Measurements from ENCODE around the gene SAMM50. TPM values are rescaled to one million over a fixed set of nuclear protein-coding genes. Genes with fewer than 3 reads are reported as not detected.
A peak's percentile ranks its signal among the peaks of the same experiment; 100 is the strongest.

The SAMM50 gene
- total and polyA plus RNA-seq, 10 of the 15 experiments (the other 5 are each of a cell fraction or from before 2014, with no cell fraction given): 38.2 to 126 (median 62.4) TPM

DNA sequence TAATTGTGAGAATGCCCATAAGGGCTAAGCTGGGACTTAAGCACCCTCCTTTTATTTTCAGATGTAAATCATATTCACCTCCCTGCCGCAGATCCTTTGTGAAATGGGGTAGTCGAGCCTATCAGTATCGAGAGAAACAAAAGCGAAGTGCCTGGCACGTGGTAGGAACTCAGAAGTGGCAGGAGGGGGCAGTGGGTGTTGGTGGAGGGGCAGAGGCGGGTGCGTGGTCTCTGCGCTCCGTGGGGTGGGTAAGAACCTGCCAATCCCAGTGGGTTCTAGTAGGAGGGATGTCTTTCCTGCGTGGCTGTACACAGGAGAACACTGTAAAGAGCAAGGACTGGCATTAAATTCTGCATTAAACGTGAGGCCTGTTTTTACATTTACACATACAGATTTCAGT lies 47.1 kb downstream of the SAMM50 start (continued):
- TF ChIP-seq YY1 (IDR thresholded peaks at IDR 0.05; ENCODE audit: low read depth, low read length): no peak
- TF ChIP-seq, protein P1, sequence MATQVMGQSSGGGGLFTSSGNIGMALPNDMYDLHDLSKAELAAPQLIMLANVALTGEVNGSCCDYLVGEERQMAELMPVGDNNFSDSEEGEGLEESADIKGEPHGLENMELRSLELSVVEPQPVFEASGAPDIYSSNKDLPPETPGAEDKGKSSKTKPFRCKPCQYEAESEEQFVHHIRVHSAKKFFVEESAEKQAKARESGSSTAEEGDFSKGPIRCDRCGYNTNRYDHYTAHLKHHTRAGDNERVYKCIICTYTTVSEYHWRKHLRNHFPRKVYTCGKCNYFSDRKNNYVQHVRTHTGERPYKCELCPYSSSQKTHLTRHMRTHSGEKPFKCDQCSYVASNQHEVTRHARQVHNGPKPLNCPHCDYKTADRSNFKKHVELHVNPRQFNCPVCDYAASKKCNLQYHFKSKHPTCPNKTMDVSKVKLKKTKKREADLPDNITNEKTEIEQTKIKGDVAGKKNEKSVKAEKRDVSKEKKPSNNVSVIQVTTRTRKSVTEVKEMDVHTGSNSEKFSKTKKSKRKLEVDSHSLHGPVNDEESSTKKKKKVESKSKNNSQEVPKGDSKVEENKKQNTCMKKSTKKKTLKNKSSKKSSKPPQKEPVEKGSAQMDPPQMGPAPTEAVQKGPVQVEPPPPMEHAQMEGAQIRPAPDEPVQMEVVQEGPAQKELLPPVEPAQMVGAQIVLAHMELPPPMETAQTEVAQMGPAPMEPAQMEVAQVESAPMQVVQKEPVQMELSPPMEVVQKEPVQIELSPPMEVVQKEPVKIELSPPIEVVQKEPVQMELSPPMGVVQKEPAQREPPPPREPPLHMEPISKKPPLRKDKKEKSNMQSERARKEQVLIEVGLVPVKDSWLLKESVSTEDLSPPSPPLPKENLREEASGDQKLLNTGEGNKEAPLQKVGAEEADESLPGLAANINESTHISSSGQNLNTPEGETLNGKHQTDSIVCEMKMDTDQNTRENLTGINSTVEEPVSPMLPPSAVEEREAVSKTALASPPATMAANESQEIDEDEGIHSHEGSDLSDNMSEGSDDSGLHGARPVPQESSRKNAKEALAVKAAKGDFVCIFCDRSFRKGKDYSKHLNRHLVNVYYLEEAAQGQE (IDR thresholded peaks at IDR 0.05; ENCODE audit: low read depth, low read length): no peak
- TF ChIP-seq, protein P2, sequence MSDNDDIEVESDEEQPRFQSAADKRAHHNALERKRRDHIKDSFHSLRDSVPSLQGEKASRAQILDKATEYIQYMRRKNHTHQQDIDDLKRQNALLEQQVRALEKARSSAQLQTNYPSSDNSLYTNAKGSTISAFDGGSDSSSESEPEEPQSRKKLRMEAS (IDR thresholded peaks at IDR 0.05; ENCODE audit: low read depth, low read length): no peak

DNA sequence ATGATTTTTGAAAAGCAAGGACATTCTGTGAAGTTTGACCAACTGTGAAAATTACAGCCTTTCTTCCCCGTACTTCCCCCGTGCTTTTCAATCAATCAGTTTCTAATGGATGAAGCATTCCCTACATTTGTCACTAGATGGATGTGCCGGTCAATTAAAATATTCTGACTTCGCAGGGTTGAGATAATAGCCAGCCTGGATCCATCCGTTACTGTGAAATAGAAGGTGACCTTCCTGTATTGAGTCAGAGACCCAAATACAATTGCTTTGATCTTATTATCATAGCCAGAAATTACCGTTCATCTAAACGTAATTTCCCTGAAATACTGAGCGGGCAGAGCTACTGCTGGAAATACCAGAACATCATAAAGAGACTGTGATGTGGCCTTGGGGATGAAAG lies 47.8 kb downstream of the SAMM50 start:
- Histone ChIP-seq H4K20me1 (ENCODE audit: control insufficient read depth, insufficient read depth) (no peaks in the 10 kb centered on the region), H3K4me3 (no peak overlapping the region), H3K9ac (ENCODE audit: control insufficient read depth, insufficient read depth, low read length) (no peak overlapping the region), H3K4me2 (ENCODE audit: control insufficient read depth, insufficient read depth) (no peak overlapping the region), H3K9me3 (replicated peaks; ENCODE audit: control insufficient read depth, insufficient read depth, low read length) (no peaks in the 10 kb centered on the region; the same call in 2 of the 3 replicates), H3K36me3 (ENCODE audit: control insufficient read depth in 2 of 2, insufficient read depth in 2 of 2, low read length in 1 of 2) (peaks cover 4 to 5% of the 10 kb centered on the region in 2 experiments; a peak in 3 of 4 replicates), H3K4me1 (ENCODE audit: control insufficient read depth, insufficient read depth, low read length) (no peaks in the 10 kb centered on the region), H2AFZ (ENCODE audit: control insufficient read depth, low read depth, low read length) (no peak overlapping the region), H3K79me2 (ENCODE audit: control insufficient read depth, insufficient read depth, low read length) (no peaks in the 10 kb centered on the region), H3K27ac (ENCODE audit: control insufficient read depth, insufficient read depth) (no peak overlapping the region), H3K27me3 (replicated peaks in 1 of 2; ENCODE audit: control insufficient read depth in 2 of 2, insufficient read depth in 2 of 2, low read length in 1 of 2) (no peaks in the 10 kb centered on the region)
- TF ChIP-seq TCF7 (IDR thresholded peaks at IDR 0.05; ENCODE audit: borderline replicate concordance) (peak; percentile 69; the same call in 1 of the 2 replicates), CBX3 (IDR thresholded peaks at IDR 0.05; ENCODE audit: borderline replicate concordance, low read depth) (no peak)
- ATAC-seq (no peak), DNase-seq (ENCODE audit: low read depth, low spot score) (no peak), FAIRE-seq (no peak)
- ChIA-PET SMC1A (ENCODE audit: uncharacterized antibody, unreplicated experiment) (no interaction called here), POLR2A (no interaction called here), CTCF (interaction anchor here (1.3 kb wide), 1 partner anchor 83 kb away, joined by 4 read pairs; no protein-coding TSS in a partner anchor), RAD21 (ENCODE audit: unreplicated experiment) (interaction anchor here (1.0 kb wide), 1 partner anchor 81 kb away, joined by 4 read pairs; no protein-coding TSS in a partner anchor)
- intact Hi-C loops (cut with micrococcal nuclease; ENCODE audit: unreplicated experiment): no loop called here
- in situ Hi-C loops (cut with MboI): no loop called here
- BruUV-seq (replicated peaks): no TSS peak
- 67% methylated on average over 8 of the region's 8 CpGs for WGBS (ENCODE audit: insufficient coverage, insufficient replicate concordance, low lambda C conversion rate, missing lambda C conversion rate)

All from GM12878 (cell line).